T-cell (primary cell): ENCODE data around the gene GABPA. TPM values are rescaled to one million over a fixed set of nuclear protein-coding genes. Genes with fewer than 3 reads are reported as not detected.

Experiments used
- ATAC-seq, 4 experiments: fragments of 200-7000 bp in 3 of 4; fragments of 150-1000 bp in 1 of 4; cut with Tn5 transposase; replicated peaks in 1 of 4; 1 replicate in 3 of 4; 2 replicates in 1 of 4; pipeline ENCODE4 v1.10.0; 2021; ENCODE audit warnings: moderate library complexity in 3 of 4, mild to moderate bottlenecking in 2 of 4, moderate number of reproducible peaks in 1 of 4
- CTCF ChIA-PET, 2 donors: fragments of 300-600 bp; sonication (Branson Sonifier 250); formaldehyde crosslinking; loops; one replicate each; lab custom pipeline; 2022; ENCODE audit warnings: antibody characterized with exemption in 2 of 2; lab: Charles Lee
- POLR2A ChIA-PET, 2 donors: fragments of 300-600 bp; sonication (Branson Sonifier 250); formaldehyde crosslinking; loops; one replicate each; lab custom pipeline; 2022; ENCODE audit warnings: antibody characterized with exemption in 2 of 2; lab: Charles Lee
- DNase-seq, 35 experiments: peaks; one replicate each; pipeline versions ENCODE4 v3.0.0 to v3.0.0-alpha.2; 2013 to 2023
- H3K27ac ChIP-seq: one replicate; pipeline ENCODE4 v1.5.1; 2013; ENCODE audit warnings: low read length
- H3K27me3 ChIP-seq, 2 experiments: replicated peaks in 1 of 2; 1 replicate in 1 of 2; 2 replicates in 1 of 2; pipeline versions ENCODE4 v1.6.1 to v1.7.0; 2013; ENCODE audit warnings: low read length in 1 of 2, mixed read lengths in 1 of 2; ENCODE audit not compliant: control insufficient read depth in 2 of 2, insufficient read depth in 2 of 2; ENCODE audit errors: extremely low read depth in 1 of 2
- H3K36me3 ChIP-seq, 2 donors: 1 replicate in 1 of 2; 2 replicates in 1 of 2; pipeline versions ENCODE4 v1.6.1 to v1.7.0; 2013; ENCODE audit warnings: low read length in 1 of 2; ENCODE audit not compliant: control insufficient read depth in 2 of 2, insufficient read depth in 1 of 2; ENCODE audit errors: extremely low read depth in 1 of 2
- H3K4me1 ChIP-seq, 2 experiments: 1 replicate in 1 of 2; 2 replicates in 1 of 2; pipeline versions ENCODE4 v1.6.1 to v1.7.0; 2013; ENCODE audit warnings: low read length in 2 of 2, mixed read lengths in 1 of 2; ENCODE audit not compliant: insufficient read depth in 2 of 2, control insufficient read depth in 1 of 2; ENCODE audit errors: extremely low read depth in 1 of 2
- H3K4me3 ChIP-seq, 2 donors: 1 replicate in 1 of 2; 2 replicates in 1 of 2; pipeline versions ENCODE4 v1.5.1 to v1.7.0; 2013; ENCODE audit warnings: mild to moderate bottlenecking in 2 of 2, low read length in 1 of 2, moderate library complexity in 1 of 2; ENCODE audit not compliant: control insufficient read depth in 1 of 2; ENCODE audit errors: extremely low read depth in 1 of 2
- H3K9me3 ChIP-seq: 2 replicates; pipeline ENCODE4 v1.7.0; 2013
- H3K27ac Mint-ChIP-seq, 2 donors: one replicate each; pipeline ENCODE4 v1.8.0; 2020 to 2021; ENCODE audit warnings: mild to moderate bottlenecking in 2 of 2, mixed read lengths in 2 of 2
- H3K27me3 Mint-ChIP-seq, 2 donors: one replicate each; pipeline ENCODE4 v1.8.0; 2021 to 2022; ENCODE audit warnings: mixed read lengths in 2 of 2
- H3K36me3 Mint-ChIP-seq: one replicate; pipeline ENCODE4 v1.8.0; 2021; ENCODE audit warnings: mixed read lengths
- H3K4me1 Mint-ChIP-seq, 3 donors: one replicate each; pipeline ENCODE4 v1.8.0; 2020 to 2022; ENCODE audit warnings: mixed read lengths in 3 of 3, mild to moderate bottlenecking in 1 of 3
- H3K4me3 Mint-ChIP-seq, 3 donors: one replicate each; pipeline ENCODE4 v1.8.0; 2020 to 2022; ENCODE audit warnings: mild to moderate bottlenecking in 3 of 3, mixed read lengths in 3 of 3, moderate library complexity in 3 of 3
- H3K9me3 Mint-ChIP-seq, 3 donors: one replicate each; pipeline ENCODE4 v1.8.0; 2020 to 2022; ENCODE audit warnings: mixed read lengths in 3 of 3
- WGBS: methylation state at CpG from one replicate; pipeline ENCODE4 v1.1.5; 2013; ENCODE audit warnings: missing lambda C conversion rate; ENCODE audit not compliant: insufficient coverage; 5-methylcytosine and 5-hydroxymethylcytosine counted together
- total RNA-seq, 35 experiments: library from RNA in 6 of 35; stranded (reverse) in 6 of 35; fragments of 120-200 nt in 1 of 35; gene quantifications; one replicate each; pipeline versions ENCODE4 v1.2.1 to v1.2.4 and lab custom pipeline; 2013 to 2026

The GABPA gene
- total RNA-seq, 5 donors from 2014 or later (not counting 1 experiment from before 2014, with no cell fraction given): 23.5 to 28.3 (median 25.5) TPM

DNA sequence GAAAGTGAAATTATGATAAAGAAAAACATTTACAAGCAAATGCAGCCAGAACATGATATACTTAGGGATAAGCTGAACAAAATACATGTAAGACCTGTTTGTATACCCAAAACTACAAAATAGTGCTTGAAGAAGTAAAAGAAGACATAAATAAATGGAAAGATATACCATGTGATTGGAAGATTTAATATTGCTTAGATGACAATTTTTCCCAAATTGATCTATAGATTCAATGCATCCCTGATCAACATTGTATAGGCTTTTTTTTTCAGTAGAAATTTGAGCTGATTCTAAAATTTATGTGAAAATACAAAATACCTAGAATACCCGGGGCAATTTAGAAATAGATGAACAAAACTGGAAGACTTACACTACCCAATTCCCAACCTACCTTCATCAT is 76.4 kb downstream of the GABPA start:
- ChIA-PET CTCF (no interaction called here), POLR2A (no interaction called here)
- no peaks in the 10 kb centered on the region for H3K4me1 Mint-ChIP-seq
- ATAC-seq (no peak), DNase-seq (no peak)
- Histone ChIP-seq H3K4me1 (no peaks in the 10 kb centered on the region), H3K36me3 (no peaks in the 10 kb centered on the region), H3K9me3 (no peaks in the 10 kb centered on the region), H3K27ac (no peak overlapping the region), H3K27me3 (no peaks in the 10 kb centered on the region), H3K4me3 (no peak overlapping the region)
- no peak overlapping the region for H3K27ac Mint-ChIP-seq
- no CpG with 5 or more reads among the region's 1 CpG for WGBS
- H3K9me3 Mint-ChIP-seq: no peaks in the 10 kb centered on the region
- no peak overlapping the region for H3K4me3 Mint-ChIP-seq
- no peaks in the 10 kb centered on the region for H3K36me3 Mint-ChIP-seq
- peaks cover 3 to 4% of the 10 kb centered on the region in 2 donors for H3K27me3 Mint-ChIP-seq

DNA sequence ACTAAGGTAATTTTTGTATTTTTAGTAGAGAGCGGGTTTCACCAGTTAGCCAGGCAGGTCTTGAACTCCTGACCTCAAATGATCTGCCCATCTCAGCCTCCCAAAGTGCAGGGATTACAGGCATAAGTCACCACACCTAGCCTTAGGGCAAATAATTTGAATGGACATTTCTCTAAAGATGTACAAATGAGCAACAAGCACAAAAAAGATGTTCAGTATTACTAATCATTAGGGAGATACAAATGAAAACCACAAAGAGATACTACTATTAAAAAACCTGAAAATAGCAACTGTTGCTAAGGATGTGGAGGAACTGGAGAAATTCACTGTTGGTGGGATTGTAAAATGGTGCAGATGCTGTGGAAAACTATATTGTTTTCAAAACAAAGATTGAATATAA is 79.1 kb downstream of the GABPA start:
- no peak overlapping the region for H3K4me3 Mint-ChIP-seq
- no peak for DNase-seq
- no peaks in the 10 kb centered on the region for H3K9me3 Mint-ChIP-seq

GRCh38 chr21:25818121-25818520 is 83.3 kb downstream of the GABPA start:
- no peaks in the 10 kb centered on the region for H3K9me3 Mint-ChIP-seq
- H3K27me3 ChIP-seq: no peaks in the 10 kb centered on the region
- H3K27me3 Mint-ChIP-seq: no peaks in the 10 kb centered on the region
- H3K4me1 ChIP-seq: no peaks in the 10 kb centered on the region
- H3K27ac ChIP-seq: no peak overlapping the region
- no peaks in the 10 kb centered on the region for H3K36me3 ChIP-seq
- POLR2A ChIA-PET: no interaction called here
- H3K36me3 Mint-ChIP-seq: no peaks in the 10 kb centered on the region
- 40% methylated on average over 1 of the region's 5 CpGs for WGBS
- peaks cover 0 to 3% (median 3%) of the 10 kb centered on the region in 3 donors for H3K4me1 Mint-ChIP-seq
- no peak overlapping the region for H3K27ac Mint-ChIP-seq
- no peak overlapping the region for H3K4me3 Mint-ChIP-seq
- DNase-seq (no peak), ATAC-seq (no peak)
- H3K4me3 ChIP-seq: no peak overlapping the region
- H3K9me3 ChIP-seq: no peaks in the 10 kb centered on the region
- CTCF ChIA-PET: interaction anchor here in 1 of 2 donors (0.6 kb wide), 2 partner anchors 44 to 87 kb away, joined by 3 read pairs; no protein-coding TSS in a partner anchor

More for the DNA sequence above, 79.1 kb downstream of the GABPA start:
- Histone ChIP-seq H3K4me1 (no peaks in the 10 kb centered on the region), H3K9me3 (no peaks in the 10 kb centered on the region), H3K27me3 (no peaks in the 10 kb centered on the region), H3K36me3 (no peaks in the 10 kb centered on the region), H3K27ac (no peak overlapping the region), H3K4me3 (no peak overlapping the region)
- POLR2A ChIA-PET: no interaction called here
- Mint-ChIP-seq H3K4me1 (peaks cover 0 to 3% (median 3%) of the 10 kb centered on the region in 3 donors), H3K27ac (no peak overlapping the region), H3K27me3 (no peaks in the 10 kb centered on the region), H3K36me3 (no peaks in the 10 kb centered on the region)
- CTCF ChIA-PET: no interaction called here
- no peak for ATAC-seq
- WGBS: no CpG with 5 or more reads among the region's 1 CpG

DNA sequence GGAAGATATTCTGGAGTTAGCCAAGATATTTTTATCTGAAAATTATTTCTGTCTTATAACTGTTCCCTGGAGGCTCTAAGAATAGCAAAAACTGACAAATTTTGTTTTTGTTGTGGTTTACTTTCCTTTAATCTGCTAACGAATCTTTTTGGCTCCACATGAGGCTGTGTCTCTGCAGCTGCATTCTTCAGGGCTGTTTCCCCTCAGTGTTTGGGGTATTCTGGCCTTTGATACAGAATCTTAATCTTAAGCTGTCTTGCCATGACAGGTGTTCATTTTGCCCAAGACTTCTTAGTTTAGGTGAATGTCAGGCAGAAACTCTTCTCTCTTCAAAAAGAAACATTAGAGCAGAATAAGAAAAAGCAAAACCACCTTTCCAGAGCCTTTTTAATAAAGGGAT is 83.8 kb downstream of the GABPA start:
- Histone ChIP-seq H3K27me3 (no peaks in the 10 kb centered on the region), H3K36me3 (no peaks in the 10 kb centered on the region), H3K27ac (no peak overlapping the region), H3K4me3 (no peak overlapping the region), H3K4me1 (no peaks in the 10 kb centered on the region), H3K9me3 (no peaks in the 10 kb centered on the region)
- ChIA-PET POLR2A (no interaction called here), CTCF (no interaction called here)
- H3K27me3 Mint-ChIP-seq: no peaks in the 10 kb centered on the region
- H3K4me3 Mint-ChIP-seq: no peak overlapping the region
- H3K4me1 Mint-ChIP-seq: peaks cover 0 to 3% (median 3%) of the 10 kb centered on the region in 3 donors
- no peaks in the 10 kb centered on the region for H3K36me3 Mint-ChIP-seq
- ATAC-seq (no peak), DNase-seq (no peak)
- no peaks in the 10 kb centered on the region for H3K9me3 Mint-ChIP-seq
- WGBS: no CpG with 5 or more reads among the region's 1 CpG
- H3K27ac Mint-ChIP-seq: no peak overlapping the region

Other genes with a start within 250 kb of the GABPA start
- gene MRPL39, start 127.5 kb upstream of the GABPA start, total RNA-seq: 10 to 100 TPM; 10.6 to 18.2 (median 14.8) TPM
- under 1 TPM in 2 of 5 donors, not detected in 3; 0.43 to 0.99 TPM for gene JAM2, start 95.7 kb upstream of the GABPA start, total RNA-seq
- 10 to 100 TPM; 35.1 to 52.2 (median 46.6) TPM for gene ATP5PF, start 68 bp upstream of the GABPA start, total RNA-seq